ENCODE measurements around the gene SLC25A19. TPM values are rescaled to one million over a fixed set of nuclear protein-coding genes. Genes with fewer than 3 reads are reported as not detected.

The SLC25A19 gene
- total RNA-seq, 1 experiment from 2014 or later, result 29.8 TPM

DNA sequence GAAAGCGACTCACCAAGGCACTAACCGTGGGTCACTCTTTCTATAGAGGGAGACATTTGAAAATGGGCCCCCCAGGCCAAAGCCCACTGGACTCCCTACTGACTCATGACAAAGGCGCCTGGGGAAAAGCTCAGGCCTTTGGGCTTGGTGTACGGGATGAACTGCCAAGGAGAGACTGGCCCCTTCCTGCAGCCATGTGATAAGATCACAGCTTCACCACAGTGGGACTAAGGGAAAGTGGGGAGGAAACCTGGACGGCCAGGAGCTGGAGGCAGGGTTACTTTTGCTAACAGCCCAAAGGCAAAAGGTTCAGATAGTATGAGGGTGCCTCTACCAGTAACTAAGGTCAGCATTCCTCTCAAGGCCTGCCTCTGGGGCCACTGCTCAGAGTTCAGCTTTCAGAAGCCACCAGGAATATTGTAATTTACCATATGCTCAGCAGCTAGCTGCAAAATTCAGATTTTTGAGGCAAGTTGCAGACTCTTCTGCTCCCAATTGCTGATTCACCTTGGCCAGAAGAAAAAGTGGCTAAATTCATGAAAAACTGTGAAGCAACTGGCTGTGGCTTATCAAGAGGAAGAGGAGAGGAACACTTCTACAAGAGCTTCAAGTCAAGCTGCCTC is 37.1 kb upstream of the SLC25A19 start:
- H3K9me3 Mint-ChIP-seq (ENCODE audit: unreplicated experiment), result no peaks in the 10 kb centered on the region
- POLR2A ChIA-PET, result no interaction called here
- no TSS peak for BruUV-seq (replicated peaks)
- no peak overlapping the region for H3K4me3 Mint-ChIP-seq (ENCODE audit: unreplicated experiment)
- TF ChIP-seq CTCF (IDR thresholded peaks at IDR 0.05; ENCODE audit: insufficient read depth in 1 of 2, low read depth in 1 of 2, low read length in 1 of 2, severe bottlenecking in 1 of 2, unreplicated experiment in 1 of 2), result no peak
- Histone ChIP-seq H3K4me3 (ENCODE audit: low read depth, low read length) (no peak overlapping the region), H3K36me3 (ENCODE audit: control insufficient read depth, insufficient read depth, low read length) (peaks cover 1% of the 10 kb centered on the region), H3K27me3 (replicated peaks; ENCODE audit: control insufficient read depth, insufficient read depth, low read length) (no peaks in the 10 kb centered on the region), H3K9me3 (no peaks in the 10 kb centered on the region), H3K4me1 (0 out of 2 replicates have a peak, but pooled peaks cover 5% of the 10 kb centered on the region)
- H3K27me3 Mint-ChIP-seq (ENCODE audit: insufficient read depth, unreplicated experiment), result no peaks in the 10 kb centered on the region
- DNase-seq, result no peak
- peaks cover 60% of the 10 kb centered on the region for H3K36me3 Mint-ChIP-seq (ENCODE audit: insufficient read depth, unreplicated experiment)
- H3K4me1 Mint-ChIP-seq (ENCODE audit: low read depth, unreplicated experiment), result no peaks in the 10 kb centered on the region
- intact Hi-C loops (cut with micrococcal nuclease; ENCODE audit: unreplicated experiment), result no loop called here
- CTCF ChIA-PET, result interaction anchor here (0.5 to 1.2 kb wide), 4 partner anchors 37 to 80 kb away, joined by 3 to 4 read pairs (median 4); partner anchors contain the start of genes GRB2, MIF4GD and SLC25A19
- H3K27ac Mint-ChIP-seq (ENCODE audit: unreplicated experiment), result no peak overlapping the region

GRCh38 chr17:75325827-75326225 is 36.6 kb upstream of the SLC25A19 start:
- peaks cover 1% of the 10 kb centered on the region for H3K36me3 ChIP-seq (ENCODE audit: control insufficient read depth, insufficient read depth, low read length)

GRCh38 chr17:75325348-75325747 is 36.1 kb upstream of the SLC25A19 start:
- Mint-ChIP-seq H3K4me3 (ENCODE audit: unreplicated experiment) (no peak overlapping the region), H3K27ac (ENCODE audit: unreplicated experiment) (no peak overlapping the region), H3K9me3 (ENCODE audit: unreplicated experiment) (no peaks in the 10 kb centered on the region), H3K27me3 (ENCODE audit: insufficient read depth, unreplicated experiment) (no peaks in the 10 kb centered on the region), H3K36me3 (ENCODE audit: insufficient read depth, unreplicated experiment) (peaks cover 65% of the 10 kb centered on the region), H3K4me1 (ENCODE audit: low read depth, unreplicated experiment) (no peaks in the 10 kb centered on the region)
- Histone ChIP-seq H3K4me3 (ENCODE audit: low read depth, low read length) (no peak overlapping the region), H3K36me3 (ENCODE audit: control insufficient read depth, insufficient read depth, low read length) (peaks cover 1% of the 10 kb centered on the region), H3K9me3 (no peaks in the 10 kb centered on the region), H3K27me3 (replicated peaks; ENCODE audit: control insufficient read depth, insufficient read depth, low read length) (no peaks in the 10 kb centered on the region), H3K4me1 (0 out of 2 replicates have a peak, but pooled peaks cover 5% of the 10 kb centered on the region)
- intact Hi-C loops (cut with micrococcal nuclease; ENCODE audit: unreplicated experiment), result no loop called here
- CTCF ChIA-PET, result interaction anchor here (0.6 to 0.8 kb wide), 3 partner anchors 8 to 274 kb away, joined by 3 read pairs; partner anchors contain the start of gene MIF4GD
- no peak for DNase-seq
- BruUV-seq (replicated peaks), result no TSS peak
- POLR2A ChIA-PET, result no interaction called here
- TF ChIP-seq CTCF (IDR thresholded peaks at IDR 0.05; ENCODE audit: insufficient read depth in 1 of 2, low read depth in 1 of 2, low read length in 1 of 2, severe bottlenecking in 1 of 2, unreplicated experiment in 1 of 2), result no peak

More at GRCh38 chr17:75325827-75326225, 36.6 kb upstream of the SLC25A19 start:
- Histone ChIP-seq H3K27me3 (replicated peaks; ENCODE audit: control insufficient read depth, insufficient read depth, low read length) (no peaks in the 10 kb centered on the region), H3K4me3 (ENCODE audit: low read depth, low read length) (no peak overlapping the region), H3K9me3 (no peaks in the 10 kb centered on the region), H3K4me1 (0 out of 2 replicates have a peak, but pooled peaks cover 5% of the 10 kb centered on the region)
- no TSS peak for BruUV-seq (replicated peaks)
- no peak for TF ChIP-seq CTCF (IDR thresholded peaks at IDR 0.05; ENCODE audit: insufficient read depth in 1 of 2, low read depth in 1 of 2, low read length in 1 of 2, severe bottlenecking in 1 of 2, unreplicated experiment in 1 of 2)
- Mint-ChIP-seq H3K4me3 (ENCODE audit: unreplicated experiment) (no peak overlapping the region), H3K4me1 (ENCODE audit: low read depth, unreplicated experiment) (no peaks in the 10 kb centered on the region), H3K27ac (ENCODE audit: unreplicated experiment) (no peak overlapping the region), H3K9me3 (ENCODE audit: unreplicated experiment) (no peaks in the 10 kb centered on the region), H3K36me3 (ENCODE audit: insufficient read depth, unreplicated experiment) (peaks cover 65% of the 10 kb centered on the region), H3K27me3 (ENCODE audit: insufficient read depth, unreplicated experiment) (no peaks in the 10 kb centered on the region)
- no peak for DNase-seq
- CTCF ChIA-PET, result interaction anchor here (0.6 to 1.2 kb wide), 6 partner anchors 9 to 274 kb away, joined by 3 to 4 read pairs (median 3); partner anchors contain the start of genes GRB2, MIF4GD and SLC25A19
- intact Hi-C loops (cut with micrococcal nuclease; ENCODE audit: unreplicated experiment), result no loop called here
- POLR2A ChIA-PET, result no interaction called here
